ENCODE data around the gene DNPH1.

Gene DNPH1

DNA sequence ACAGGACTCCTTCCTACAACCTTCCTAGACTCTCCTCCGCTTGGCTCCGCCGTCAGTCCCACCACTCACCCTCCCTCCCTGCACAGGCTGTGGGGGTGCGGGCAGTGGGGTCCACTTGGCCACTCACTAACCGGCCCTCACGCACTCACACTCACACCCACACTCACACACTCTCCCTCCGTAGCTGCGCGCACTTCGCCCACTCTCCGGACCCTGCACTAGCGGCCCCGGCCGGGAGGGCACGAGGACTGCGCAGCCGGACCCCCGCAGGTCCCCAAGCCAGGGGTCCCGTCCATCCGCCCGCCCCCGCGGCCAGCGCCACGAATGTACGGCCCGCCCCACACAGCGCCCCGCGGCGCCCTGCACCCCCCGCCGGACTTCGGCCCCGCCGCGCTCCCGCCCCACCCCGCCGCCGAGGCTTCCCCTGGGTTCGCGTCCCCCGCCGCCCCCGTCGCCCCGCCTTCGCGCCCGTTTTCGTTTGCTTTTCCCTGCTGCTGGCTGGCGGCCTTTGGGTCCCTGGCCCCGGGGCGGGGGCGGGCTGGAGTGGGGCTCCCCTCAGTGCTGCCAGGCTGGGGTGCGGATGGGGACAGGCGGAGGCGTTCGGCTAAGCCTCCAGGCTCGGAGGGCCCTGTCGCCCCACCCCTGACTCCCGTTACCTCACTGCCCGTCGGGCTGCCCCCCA is 45.8 kb upstream of the DNPH1 start:
- Histone ChIP-seq H3K4me1 (ENCODE audit: insufficient read depth, low read length, poor library complexity, severe bottlenecking) (no peaks in the 10 kb centered on the region), H3K27me3 (ENCODE audit: insufficient read depth, low read length, poor library complexity, severe bottlenecking) (no peaks in the 10 kb centered on the region), H3F3A (ENCODE audit: low read depth) (no peaks in the 10 kb centered on the region), H3K9me2 (replicated peaks; ENCODE audit: low read depth, low read length) (no peaks in the 10 kb centered on the region), H3K4me2 (ENCODE audit: low read depth, low read length, poor library complexity, severe bottlenecking) (no peak overlapping the region), H3K36me3 (ENCODE audit: insufficient read depth, low read length) (no peaks in the 10 kb centered on the region), H3K9ac (ENCODE audit: low read depth, low read length, poor library complexity, severe bottlenecking) (no peak overlapping the region), H3K4me3 (ENCODE audit: low read length, poor library complexity, severe bottlenecking) (no peak overlapping the region), H3K9me3 (ENCODE audit: insufficient read depth, low read depth, low read length) (no peaks in the 10 kb centered on the region), H2AFZ (ENCODE audit: low read length) (no peak overlapping the region), H3K79me2 (ENCODE audit: insufficient read depth, low read length) (no peaks in the 10 kb centered on the region), H4K20me1 (ENCODE audit: insufficient read depth, low read length, poor library complexity, severe bottlenecking) (no peaks in the 10 kb centered on the region)
- no peak for TF ChIP-seq CTCF (conservative IDR thresholded peaks at IDR 0.05; ENCODE audit: low read length)
- no peak for TF ChIP-seq EZH2phosphoT487 (IDR thresholded peaks at IDR 0.05; ENCODE audit: borderline replicate concordance)

GRCh38 chr6:43274127-43274915 is 45.0 kb upstream of the DNPH1 start:
- Histone ChIP-seq H3K9ac (ENCODE audit: low read depth, low read length, poor library complexity, severe bottlenecking) (no peak overlapping the region), H3K79me2 (ENCODE audit: insufficient read depth, low read length) (no peaks in the 10 kb centered on the region), H3K27me3 (ENCODE audit: insufficient read depth, low read length, poor library complexity, severe bottlenecking) (no peaks in the 10 kb centered on the region), H4K20me1 (ENCODE audit: insufficient read depth, low read length, poor library complexity, severe bottlenecking) (no peaks in the 10 kb centered on the region), H3K4me2 (ENCODE audit: low read depth, low read length, poor library complexity, severe bottlenecking) (no peak overlapping the region), H3F3A (ENCODE audit: low read depth) (no peaks in the 10 kb centered on the region), H2AFZ (ENCODE audit: low read length) (no peak overlapping the region), H3K4me1 (ENCODE audit: insufficient read depth, low read length, poor library complexity, severe bottlenecking) (no peaks in the 10 kb centered on the region), H3K9me3 (ENCODE audit: insufficient read depth, low read depth, low read length) (no peaks in the 10 kb centered on the region), H3K9me2 (replicated peaks; ENCODE audit: low read depth, low read length) (no peaks in the 10 kb centered on the region), H3K36me3 (ENCODE audit: insufficient read depth, low read length) (no peaks in the 10 kb centered on the region), H3K4me3 (ENCODE audit: low read length, poor library complexity, severe bottlenecking) (no peak overlapping the region)
- TF ChIP-seq CTCF (conservative IDR thresholded peaks at IDR 0.05; ENCODE audit: low read length) (no peak), EZH2phosphoT487 (IDR thresholded peaks at IDR 0.05; ENCODE audit: borderline replicate concordance) (no peak)

DNA sequence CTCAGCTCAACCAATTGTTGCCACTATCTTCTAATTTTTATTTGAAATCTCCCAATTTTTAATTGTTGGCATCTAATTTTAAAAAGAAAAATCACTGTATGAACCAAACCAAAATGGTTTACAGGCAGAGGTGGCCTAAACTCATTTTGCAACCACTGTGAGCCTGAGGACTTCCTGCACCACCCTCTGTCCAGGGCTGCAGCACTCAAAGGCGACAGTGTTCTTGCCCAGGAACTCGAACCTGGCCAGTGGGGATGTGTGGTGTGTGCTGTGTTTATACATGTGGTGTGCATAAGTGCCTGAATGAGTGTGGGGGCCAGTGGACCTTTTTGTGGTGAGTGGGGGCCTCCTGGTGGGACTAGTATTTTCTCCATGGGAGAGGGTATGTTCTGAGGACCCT is 44.4 kb upstream of the DNPH1 start:
- Histone ChIP-seq H3K79me2 (ENCODE audit: insufficient read depth, low read length) (no peaks in the 10 kb centered on the region), H4K20me1 (ENCODE audit: insufficient read depth, low read length, poor library complexity, severe bottlenecking) (no peaks in the 10 kb centered on the region), H3K36me3 (ENCODE audit: insufficient read depth, low read length) (no peaks in the 10 kb centered on the region), H3K9me2 (replicated peaks; ENCODE audit: low read depth, low read length) (no peaks in the 10 kb centered on the region), H3K4me1 (ENCODE audit: insufficient read depth, low read length, poor library complexity, severe bottlenecking) (no peaks in the 10 kb centered on the region), H2AFZ (ENCODE audit: low read length) (no peak overlapping the region), H3F3A (ENCODE audit: low read depth) (no peaks in the 10 kb centered on the region), H3K27me3 (ENCODE audit: insufficient read depth, low read length, poor library complexity, severe bottlenecking) (no peaks in the 10 kb centered on the region), H3K4me2 (ENCODE audit: low read depth, low read length, poor library complexity, severe bottlenecking) (no peak overlapping the region), H3K9me3 (ENCODE audit: insufficient read depth, low read depth, low read length) (no peaks in the 10 kb centered on the region), H3K4me3 (ENCODE audit: low read length, poor library complexity, severe bottlenecking) (no peak overlapping the region), H3K9ac (ENCODE audit: low read depth, low read length, poor library complexity, severe bottlenecking) (no peak overlapping the region)
- no peak for TF ChIP-seq EZH2phosphoT487 (IDR thresholded peaks at IDR 0.05; ENCODE audit: borderline replicate concordance)
- no peak for TF ChIP-seq CTCF (conservative IDR thresholded peaks at IDR 0.05; ENCODE audit: low read length)
